ENCODE measurements around the gene ZNF354B. TPM values are rescaled to one million over a fixed set of nuclear protein-coding genes. Genes with fewer than 3 reads are reported as not detected.
"Not testable (repeated sequence)": the region's sequence is repeated elsewhere in the genome, so short reads cannot be mapped to it uniquely, and the experiment has no call there.

ZNF354B gene
- total RNA-seq, 1 donor from 2014 or later = 8.9 TPM

GRCh38 chr5:178883115-178883694 lies 23.5 kb downstream of the ZNF354B start:
- DNase-seq (ENCODE audit: low read depth) = not testable (repeated sequence)

- DNase-seq (ENCODE audit: low read depth) = no peak
Measured at GRCh38 chr5:178883815-178884430, 24.2 kb downstream of the ZNF354B start.

DNA sequence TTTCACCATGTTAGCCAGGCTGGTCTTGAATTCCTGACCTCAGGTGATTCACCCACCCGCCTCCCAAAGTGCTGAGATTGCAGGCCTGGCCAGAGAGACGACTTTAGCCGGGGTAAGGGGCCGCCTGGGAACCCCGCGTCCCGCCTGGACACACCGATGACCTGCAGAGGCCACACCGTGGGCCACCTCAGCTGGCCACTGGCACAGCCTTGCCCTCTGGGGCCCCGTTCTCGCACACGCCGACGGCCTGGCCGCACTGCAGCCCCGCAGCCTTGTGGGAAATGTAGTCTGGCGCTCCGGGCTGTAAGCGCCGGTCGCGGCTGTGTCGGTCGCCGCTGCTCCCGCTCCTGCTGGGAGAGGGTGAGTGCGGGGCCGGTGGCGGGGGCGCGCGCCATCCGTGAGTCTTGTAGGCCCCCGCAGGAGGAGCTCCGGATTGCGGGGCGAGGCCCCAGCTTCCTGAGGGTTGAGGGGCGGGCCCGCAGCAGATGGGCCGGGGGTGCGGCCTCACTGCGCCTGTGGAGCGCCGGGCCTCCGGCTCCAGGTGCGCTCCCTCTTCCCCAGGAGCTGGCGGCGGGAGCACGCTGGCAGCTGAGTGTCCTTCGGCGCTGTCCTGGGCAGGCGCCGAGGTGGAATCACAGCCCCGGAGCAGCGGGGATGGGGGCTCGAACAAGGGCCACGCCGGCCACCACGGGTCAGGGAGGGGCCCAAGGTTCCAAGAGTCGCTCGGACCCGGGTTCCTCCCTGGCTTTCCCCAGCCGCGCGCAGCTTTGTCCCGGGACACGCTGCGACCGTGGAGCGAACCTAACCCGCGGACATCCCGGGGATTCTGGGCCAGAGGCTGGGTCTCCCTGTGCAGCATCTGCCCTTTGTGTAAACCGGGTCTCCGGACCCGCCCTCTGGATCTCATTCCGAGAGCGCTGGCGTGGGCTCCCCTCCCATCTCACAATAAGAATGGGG lies 36.1 kb downstream of the ZNF354B start, which contains the start of gene ZFP2:
TSS of gene ZFP2 (plus strand) at position 299 of the 957 bp plus-strand sequence. CDS start 35,401 bp downstream, outside the sequence.
- DNase-seq (ENCODE audit: low read depth) = peak; percentile 18

DNA sequence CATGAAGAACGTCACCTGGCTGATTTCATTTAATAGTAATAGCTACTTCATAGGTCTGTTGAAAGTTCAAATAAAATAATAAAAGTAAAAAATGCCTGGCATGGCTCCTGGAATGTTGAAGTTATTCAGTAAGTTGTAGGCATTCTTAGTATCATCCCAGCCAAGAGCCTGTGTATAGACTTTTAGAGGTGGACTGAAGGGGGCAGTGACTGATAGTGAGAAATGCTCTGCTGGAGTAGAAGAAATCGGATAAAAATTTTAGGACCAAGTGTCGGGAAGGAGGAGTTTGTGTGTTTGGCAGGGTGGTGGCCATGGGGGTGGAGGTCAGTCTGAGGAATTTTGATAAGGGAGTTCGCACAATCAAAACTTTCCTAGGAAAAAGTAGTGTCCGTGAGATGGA lies 39.5 kb downstream of the ZNF354B start:
- DNase-seq (ENCODE audit: low read depth) = no peak

DNA sequence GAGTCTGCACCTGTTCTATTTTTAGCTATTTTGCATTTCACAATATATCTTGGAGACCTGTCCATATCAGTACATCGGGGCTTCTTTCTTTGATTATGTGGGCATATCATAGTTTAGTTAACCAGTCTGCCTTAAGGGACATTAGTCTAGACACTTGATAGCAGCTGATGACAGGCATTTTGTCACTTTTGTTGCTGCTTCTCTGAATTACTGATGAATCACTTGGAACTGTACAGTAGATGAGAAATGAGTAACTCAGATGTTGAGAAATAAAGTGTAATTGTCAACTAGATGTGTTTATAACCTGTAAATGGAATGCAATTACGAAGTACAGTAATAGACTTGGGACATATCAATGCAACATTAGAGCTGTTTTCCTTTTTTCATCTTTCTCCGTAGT lies 43.1 kb downstream of the ZNF354B start:
- no peak for DNase-seq (ENCODE audit: low read depth)

- DNase-seq (ENCODE audit: low read depth) = no peak
Measured at GRCh38 chr5:178931846-178932760, 72.3 kb downstream of the ZNF354B start.

Other genes with a start within 250 kb of the ZNF354B start
- 13.7 and 32.8 TPM in 2 replicates for gene CLK4, start 232.9 kb upstream of the ZNF354B start, total RNA-seq
- 6.3 and 15.0 TPM in 2 replicates for gene ZNF354A, start 129.3 kb upstream of the ZNF354B start, total RNA-seq
- 1.2 and 6.4 TPM in 2 replicates for gene ZFP2, start 36.0 kb downstream of the ZNF354B start, total RNA-seq
- 0.69 and 4.4 TPM in 2 replicates for gene ZNF454, start 81.2 kb downstream of the ZNF354B start, total RNA-seq
- not detected in 2 replicates for gene GRM6, start 135.4 kb downstream of the ZNF354B start, total RNA-seq
- gene ZNF879, start 163.9 kb downstream of the ZNF354B start, total RNA-seq = 2.8 and 4.8 TPM in 2 replicates
- 3.8 and 7.1 TPM in 2 replicates for gene ZNF354C, start 200.4 kb downstream of the ZNF354B start, total RNA-seq